GM21367 (cell line): Measurements from ENCODE around the gene CIB1.
"Not testable (repeated sequence)": the region's sequence is repeated elsewhere in the genome, so short reads cannot be mapped to it uniquely, and the experiment has no call there.

Experiments
- ATAC-seq: cut with Tn5 transposase; IDR thresholded peaks from one replicate; pipeline ENCODE4 v1.9.1; 2021; ENCODE audit not compliant: unreplicated experiment

CIB1 gene

GRCh38 chr15:90201130-90201943, 32.4 kb downstream of the CIB1 start, which contains the start of gene SEMA4B:
SEMA4B (plus strand) TSS chr15:90201330; CDS start chr15:90201579, 249 bp downstream.
- ATAC-seq = peak; percentile 62

- ATAC-seq = peak; percentile 18
Observed at GRCh38 chr15:90200534-90201129, 33.1 kb downstream of the CIB1 start.

GRCh38 chr15:90194655-90195054, 39.1 kb downstream of the CIB1 start:
- no peak for ATAC-seq

GRCh38 chr15:90192961-90193786, 40.6 kb downstream of the CIB1 start:
- no peak for ATAC-seq

- ATAC-seq = peak; percentile 59
Observed at GRCh38 chr15:90191794-90192509, 41.8 kb downstream of the CIB1 start.

GRCh38 chr15:90191344-90191687, 42.4 kb downstream of the CIB1 start:
- peak; percentile 16 for ATAC-seq

GRCh38 chr15:90190606-90191343, 43.0 kb downstream of the CIB1 start:
- peak; percentile 44 for ATAC-seq

- ATAC-seq = no peak
Observed at GRCh38 chr15:90189781-90190467, 43.8 kb downstream of the CIB1 start.

- no peak for ATAC-seq
Observed at GRCh38 chr15:90188914-90189748, 44.6 kb downstream of the CIB1 start.

- not testable (repeated sequence) for ATAC-seq
Observed at GRCh38 chr15:90188065-90188464, 45.7 kb downstream of the CIB1 start.

GRCh38 chr15:90187257-90187868, 46.4 kb downstream of the CIB1 start:
- ATAC-seq = no peak

- ATAC-seq = peak; percentile 57
Observed at GRCh38 chr15:90184786-90185704, 48.7 kb downstream of the CIB1 start.

GRCh38 chr15:90184119-90184785, 49.5 kb downstream of the CIB1 start:
- ATAC-seq = peak; percentile 44

- no peak for ATAC-seq
Observed at GRCh38 chr15:90181776-90182175, 52.0 kb downstream of the CIB1 start.
